Activated CD8-positive, alpha-beta memory T cell treated with anti-CD3 and anti-CD28 coated beads, Interleukin-2, amount 50 U/mL, for 1 hour (primary cell): ENCODE data around the gene ACTN3.
"Not testable (repeated sequence)": the region's sequence is repeated elsewhere in the genome, so short reads cannot be mapped to it uniquely, and the experiment has no call there.

Source experiments
- DNase-seq: peaks from one replicate; pipeline ENCODE4 v3.0.0-alpha.2; 2020; ENCODE audit errors: extremely low read depth

The ACTN3 gene

DNA sequence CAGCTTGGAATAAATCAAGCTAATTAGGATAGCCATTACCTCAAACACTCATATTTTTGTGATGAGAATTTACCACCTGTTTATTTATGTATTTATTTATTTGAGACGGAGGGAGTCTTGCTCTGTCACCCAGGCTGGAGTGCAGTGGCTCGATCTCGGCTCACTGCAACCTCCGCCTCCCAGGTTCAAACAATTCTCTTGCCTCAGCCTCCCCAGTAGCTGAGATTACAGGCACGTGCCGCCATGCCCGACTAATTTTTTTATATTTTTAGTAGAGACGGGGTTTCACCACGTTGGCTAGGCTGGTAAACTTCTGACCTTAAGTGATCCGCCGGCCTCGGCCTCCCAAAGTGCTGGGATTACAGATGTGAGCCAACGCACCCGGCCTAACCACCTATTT lies 1.8 kb upstream of the ACTN3 start:
- not testable (repeated sequence) for DNase-seq

DNA sequence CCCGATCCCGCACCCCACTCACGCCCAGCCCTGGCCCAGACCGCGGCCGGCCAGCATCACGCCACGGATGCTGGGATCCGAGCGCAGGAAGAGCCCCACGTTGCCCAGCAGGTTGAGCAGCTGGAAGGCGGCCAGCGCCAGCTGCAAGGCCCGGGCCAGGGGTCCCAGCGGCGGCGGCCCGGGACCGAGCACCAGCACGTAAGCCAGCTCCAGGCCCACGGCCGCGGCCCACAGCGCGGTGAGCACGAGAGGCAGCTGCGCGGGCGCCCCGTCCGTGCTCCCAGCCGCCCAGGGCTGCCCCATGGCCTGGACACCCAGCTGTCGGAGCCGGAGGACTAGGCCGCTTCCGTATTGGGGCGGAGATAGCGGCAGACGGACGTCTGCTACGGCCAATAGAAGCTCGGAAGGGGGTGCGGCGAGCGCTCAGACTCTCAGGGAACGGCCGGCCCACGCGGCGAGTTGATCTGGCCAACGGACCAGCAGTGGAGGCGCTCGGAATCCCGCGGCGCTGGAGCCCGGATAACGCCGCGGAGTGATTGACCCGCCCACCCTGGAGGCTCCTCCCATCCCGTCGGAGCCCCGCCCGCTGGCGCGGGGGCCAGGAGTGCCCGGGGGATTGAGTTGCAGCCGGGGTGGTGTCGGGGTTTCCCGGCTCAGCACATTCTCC lies 869 bp upstream of the ACTN3 start, which contains the start of gene ZDHHC24:
ZDHHC24 (minus strand) TSS at position 348 of the 667 bp plus-strand sequence; CDS start at position 303, 45 bp downstream.
- DNase-seq = peak; percentile 20

DNA sequence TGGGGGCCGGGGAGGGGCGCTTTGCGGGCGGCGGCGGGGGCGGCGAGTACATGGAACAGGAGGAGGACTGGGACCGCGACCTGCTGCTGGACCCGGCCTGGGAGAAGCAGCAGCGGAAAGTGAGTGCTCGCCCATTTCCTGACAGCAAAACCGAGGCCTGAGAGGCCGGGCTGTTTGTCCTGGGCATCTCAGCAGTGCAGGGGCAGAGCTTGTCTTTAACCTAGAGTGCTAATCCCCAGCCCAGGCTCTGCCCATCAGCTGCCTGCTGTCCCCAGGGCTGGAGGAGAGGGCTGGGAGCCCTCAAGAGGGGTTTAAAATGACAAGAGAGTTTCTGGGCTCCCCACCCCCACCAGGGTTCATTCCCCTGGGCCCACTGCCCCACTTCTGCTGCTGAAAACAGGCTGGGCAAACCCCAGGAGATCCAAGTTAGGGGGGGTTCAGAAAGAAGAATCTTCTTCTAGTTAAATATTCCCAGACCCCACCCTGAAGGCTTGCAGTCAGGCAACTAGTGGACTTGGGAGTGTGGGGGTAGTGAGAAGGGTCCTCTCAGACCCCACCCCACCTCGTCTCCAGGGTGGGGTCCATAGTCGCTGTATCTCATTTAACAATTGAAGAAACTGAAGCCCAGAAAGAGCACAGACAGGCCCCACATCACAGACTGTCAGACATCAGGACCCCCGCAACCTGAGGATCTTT lies 411 bp downstream of the ACTN3 start:
- DNase-seq = no peak

DNA sequence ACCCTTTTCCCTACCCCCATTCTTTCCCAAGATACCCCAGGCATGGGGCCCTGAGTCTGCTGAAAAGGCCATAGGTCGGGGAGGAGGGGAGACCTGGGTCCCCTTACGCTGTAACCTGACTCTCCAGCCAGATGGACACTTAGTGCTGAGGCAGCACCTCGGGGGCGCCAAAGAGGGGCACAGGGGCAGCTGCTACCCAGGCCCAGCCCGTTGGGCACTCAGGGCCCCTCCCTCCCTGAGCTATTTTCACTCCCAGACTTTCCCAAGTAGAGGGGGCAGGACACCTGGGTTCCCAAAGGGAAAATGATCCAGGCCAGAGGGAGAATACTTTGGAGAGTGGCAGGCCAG lies 933 bp downstream of the ACTN3 start:
- DNase-seq = no peak

- DNase-seq = no peak
These were observed 1.3 kb downstream of the ACTN3 start for GRCh38 chr11:66548041-66548440.

DNA sequence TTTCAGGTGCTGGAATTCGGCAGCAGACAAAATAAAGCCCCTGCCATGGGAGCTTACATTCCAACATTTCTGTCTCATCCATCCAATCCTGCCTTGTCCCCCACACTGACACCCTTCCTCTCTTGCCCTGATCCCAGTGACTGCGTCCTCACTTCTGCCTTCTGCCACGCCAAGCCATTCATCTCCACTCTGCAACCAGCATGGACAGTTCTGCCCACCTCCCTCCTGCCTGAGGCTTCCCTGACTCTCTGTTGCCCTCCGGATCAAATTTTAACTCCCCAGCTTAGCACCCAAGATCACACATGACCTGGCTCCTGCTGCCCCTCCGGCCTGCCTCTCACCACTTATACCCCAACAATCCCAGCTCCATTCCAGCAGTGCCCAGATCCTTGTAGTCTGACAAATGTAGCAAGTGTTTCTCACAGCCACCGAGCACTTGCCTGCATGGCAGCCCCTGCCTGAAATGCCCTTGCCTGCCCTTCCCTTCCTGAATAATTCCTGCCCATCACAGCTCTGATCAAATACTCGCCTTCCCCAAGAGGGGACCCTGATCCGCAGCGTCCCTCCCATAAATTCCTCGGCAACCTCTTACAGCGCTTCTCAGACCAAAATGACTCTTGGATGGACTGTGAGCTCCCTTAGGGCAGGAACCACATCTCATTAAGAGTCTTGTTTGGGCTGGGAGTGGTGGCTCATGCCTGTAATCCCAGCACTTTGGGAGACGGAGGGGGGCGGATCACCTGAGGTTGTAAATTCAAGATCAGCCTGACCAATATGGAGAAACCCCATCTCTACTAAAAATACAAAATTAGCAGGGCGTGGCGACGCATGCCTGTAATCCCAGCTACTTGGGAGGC lies 2.3 kb downstream of the ACTN3 start:
- no peak for DNase-seq

- DNase-seq = no peak
These were observed 3.0 kb downstream of the ACTN3 start for GRCh38 chr11:66549696-66550095.

- DNase-seq = no peak
These were observed 4.2 kb downstream of the ACTN3 start for GRCh38 chr11:66550887-66551286.

DNA sequence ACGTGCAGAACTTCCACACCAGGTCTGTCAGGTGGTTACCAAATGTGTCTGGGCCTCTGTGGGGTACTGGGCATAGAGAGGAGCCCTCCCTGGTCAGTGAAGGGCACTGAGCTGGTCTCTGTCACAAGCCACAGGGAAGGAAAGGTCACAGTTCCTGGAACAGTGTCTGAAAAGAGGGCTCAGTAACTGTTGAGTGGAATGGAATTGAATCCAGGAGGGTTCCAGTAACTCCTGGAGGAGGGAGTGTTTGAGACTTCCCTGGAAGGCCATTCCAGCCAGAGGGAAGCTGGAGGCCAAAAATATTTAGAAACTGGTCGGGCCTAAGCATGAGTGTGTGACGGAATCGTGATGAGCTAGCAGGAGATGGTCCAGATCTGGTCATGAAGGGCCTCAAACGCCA lies 7.9 kb downstream of the ACTN3 start:
- DNase-seq = no peak

- no peak for DNase-seq
These were observed 8.7 kb downstream of the ACTN3 start for GRCh38 chr11:66555416-66555815.

- no peak for DNase-seq
These were observed 9.4 kb downstream of the ACTN3 start for GRCh38 chr11:66556086-66556485.

- no peak for DNase-seq
These were observed 11.1 kb downstream of the ACTN3 start for GRCh38 chr11:66557733-66558326.

DNA sequence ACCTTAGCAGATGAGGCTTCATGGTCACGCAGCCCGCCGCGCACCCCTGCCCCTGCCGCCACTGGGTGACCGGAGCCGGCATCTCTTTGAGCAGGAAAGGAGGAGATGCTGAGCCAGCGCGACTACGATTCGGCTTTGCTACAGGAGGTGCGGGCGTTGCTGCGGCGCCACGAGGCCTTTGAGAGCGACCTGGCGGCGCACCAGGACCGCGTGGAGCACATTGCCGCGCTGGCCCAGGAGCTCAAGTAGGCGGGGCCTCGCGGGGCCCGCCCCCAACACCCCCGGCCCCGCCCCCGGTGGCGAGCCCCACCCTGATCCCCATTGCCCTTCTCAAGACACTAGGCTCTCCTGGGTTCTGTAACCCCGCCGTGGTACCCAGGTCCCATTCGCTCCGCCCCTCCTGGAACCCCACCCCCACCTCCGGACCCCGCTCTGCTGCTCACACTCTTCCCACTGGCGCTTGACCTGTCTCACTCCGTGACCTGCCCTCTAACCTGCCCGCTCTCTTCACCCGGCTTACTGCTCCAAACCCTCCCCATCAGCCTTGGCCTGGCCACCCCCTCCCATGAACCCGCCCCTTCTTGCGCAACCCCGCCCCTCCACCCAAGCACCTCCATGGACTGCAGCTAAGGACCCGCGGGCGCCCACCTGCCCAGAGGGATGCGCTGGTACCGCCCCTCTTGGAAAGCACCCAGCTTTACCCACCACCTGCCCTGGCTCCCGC lies 12.6 kb downstream of the ACTN3 start:
- DNase-seq = no peak

- DNase-seq = no peak
These were observed 13.4 kb downstream of the ACTN3 start for GRCh38 chr11:66559866-66560676.

DNA sequence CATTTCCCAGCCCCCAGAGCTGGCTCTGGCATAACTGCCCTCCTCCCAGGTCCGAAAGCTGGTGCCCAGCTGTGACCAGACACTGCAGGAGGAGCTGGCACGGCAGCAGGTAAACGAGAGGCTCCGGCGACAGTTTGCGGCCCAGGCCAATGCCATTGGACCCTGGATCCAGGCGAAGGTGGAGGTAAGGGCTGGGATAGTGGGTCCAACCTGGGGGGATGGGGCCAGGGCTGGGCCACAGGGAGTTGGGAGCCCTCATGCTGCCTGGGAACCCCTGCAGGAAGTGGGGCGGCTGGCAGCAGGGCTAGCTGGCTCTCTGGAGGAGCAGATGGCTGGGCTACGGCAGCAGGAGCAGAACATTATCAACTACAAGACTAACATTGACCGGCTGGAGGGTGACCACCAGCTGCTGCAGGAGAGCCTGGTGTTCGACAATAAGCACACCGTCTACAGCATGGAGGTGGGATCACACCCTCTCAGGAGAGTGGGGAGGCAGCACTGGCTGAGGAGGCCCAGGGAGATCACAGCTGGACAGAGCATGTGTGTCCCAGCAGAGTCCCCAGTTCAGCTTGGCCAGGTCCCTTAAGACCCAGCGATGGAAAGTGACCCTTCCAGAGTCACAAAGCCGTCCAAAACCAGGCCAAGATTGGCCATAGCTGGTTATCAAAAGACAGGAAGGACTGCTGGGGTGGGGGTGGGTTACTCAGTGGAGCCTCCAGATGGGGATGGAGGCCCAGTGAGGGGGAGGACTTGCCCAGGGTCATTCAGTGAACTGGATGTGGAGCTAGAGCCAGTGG lies 14.7 kb downstream of the ACTN3 start:
- no peak for DNase-seq

DNA sequence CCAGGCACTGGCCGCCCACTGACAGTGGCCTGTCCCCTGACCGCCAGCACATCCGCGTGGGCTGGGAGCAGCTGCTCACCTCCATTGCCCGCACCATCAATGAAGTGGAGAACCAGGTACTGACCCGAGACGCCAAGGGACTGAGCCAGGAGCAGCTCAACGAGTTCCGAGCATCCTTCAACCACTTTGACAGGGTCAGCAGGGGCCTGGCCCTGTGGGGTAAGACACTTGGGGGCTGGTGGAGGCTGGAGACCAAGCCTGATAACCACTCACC lies 15.2 kb downstream of the ACTN3 start:
- DNase-seq = no peak

GRCh38 chr11:66562275-66562674 lies 15.6 kb downstream of the ACTN3 start:
- no peak for DNase-seq

GRCh38 chr11:66562907-66563583 lies 16.3 kb downstream of the ACTN3 start:
- DNase-seq = no peak

- no peak for DNase-seq
These were observed 17.1 kb downstream of the ACTN3 start for GRCh38 chr11:66563832-66564231.

- no peak for DNase-seq
These were observed 17.8 kb downstream of the ACTN3 start for GRCh38 chr11:66564538-66564937.
